Measurements from ENCODE around the gene PGC.

- TF ChIP-seq, protein P1, sequence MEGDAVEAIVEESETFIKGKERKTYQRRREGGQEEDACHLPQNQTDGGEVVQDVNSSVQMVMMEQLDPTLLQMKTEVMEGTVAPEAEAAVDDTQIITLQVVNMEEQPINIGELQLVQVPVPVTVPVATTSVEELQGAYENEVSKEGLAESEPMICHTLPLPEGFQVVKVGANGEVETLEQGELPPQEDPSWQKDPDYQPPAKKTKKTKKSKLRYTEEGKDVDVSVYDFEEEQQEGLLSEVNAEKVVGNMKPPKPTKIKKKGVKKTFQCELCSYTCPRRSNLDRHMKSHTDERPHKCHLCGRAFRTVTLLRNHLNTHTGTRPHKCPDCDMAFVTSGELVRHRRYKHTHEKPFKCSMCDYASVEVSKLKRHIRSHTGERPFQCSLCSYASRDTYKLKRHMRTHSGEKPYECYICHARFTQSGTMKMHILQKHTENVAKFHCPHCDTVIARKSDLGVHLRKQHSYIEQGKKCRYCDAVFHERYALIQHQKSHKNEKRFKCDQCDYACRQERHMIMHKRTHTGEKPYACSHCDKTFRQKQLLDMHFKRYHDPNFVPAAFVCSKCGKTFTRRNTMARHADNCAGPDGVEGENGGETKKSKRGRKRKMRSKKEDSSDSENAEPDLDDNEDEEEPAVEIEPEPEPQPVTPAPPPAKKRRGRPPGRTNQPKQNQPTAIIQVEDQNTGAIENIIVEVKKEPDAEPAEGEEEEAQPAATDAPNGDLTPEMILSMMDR (IDR thresholded peaks at IDR 0.05 in 8 of 11, conservative IDR thresholded peaks at IDR 0.05 in 3 of 11), result no peak
- TF ChIP-seq POLR2AphosphoS5 (IDR thresholded peaks at IDR 0.05) (peak; percentile 84 to 85 (median 85)), POLR2A (IDR thresholded peaks at IDR 0.05) (peak in 1 of 3 donors; percentile 38)
These were observed 18.9 kb downstream of the PGC start for GRCh38 chr6:41728073-41728936.
